Kidney epithelial cell (primary cell): ENCODE data around the gene CCDC127. TPM values are rescaled to one million over a fixed set of nuclear protein-coding genes. Genes with fewer than 3 reads are reported as not detected.
"Not testable (repeated sequence)": the region's sequence is repeated elsewhere in the genome, so short reads cannot be mapped to it uniquely, and the experiment has no call there.

ENCODE experiments used
- DNase-seq: peaks from one replicate; pipeline ENCODE4 v3.0.0-alpha.2; 2010; ENCODE audit warnings: low read depth
- H3K27me3 ChIP-seq: 2 replicates; pipeline ENCODE4 v1.6.0; 2011; ENCODE audit warnings: low read length; ENCODE audit not compliant: control insufficient read depth, insufficient read depth
- H3K36me3 ChIP-seq: 2 replicates; pipeline ENCODE4 v1.5.1; 2011; ENCODE audit warnings: low read length; ENCODE audit not compliant: control insufficient read depth, insufficient read depth
- H3K4me3 ChIP-seq: 2 replicates; pipeline ENCODE4 v1.5.1; 2011; ENCODE audit warnings: low read depth, mild to moderate bottlenecking, control low read depth, low read length
- CTCF ChIP-seq: IDR thresholded peaks from 2 replicates; pipeline ENCODE4 v1.5.1; 2011; ENCODE audit warnings: mild to moderate bottlenecking, moderate library complexity, low read length, control low read depth, inconsistent platforms; ENCODE audit not compliant: insufficient read depth, poor library complexity, severe bottlenecking
- total RNA-seq: library from RNA; depleted of rRNA; stranded (reverse); fragments of >200 nt; gene quantifications from 2 replicates; pipeline ENCODE4 v1.2.3, GENCODE V29; 2015

CCDC127 gene
- total RNA-seq, 1 donor from 2014 or later = 5.8 TPM

DNA sequence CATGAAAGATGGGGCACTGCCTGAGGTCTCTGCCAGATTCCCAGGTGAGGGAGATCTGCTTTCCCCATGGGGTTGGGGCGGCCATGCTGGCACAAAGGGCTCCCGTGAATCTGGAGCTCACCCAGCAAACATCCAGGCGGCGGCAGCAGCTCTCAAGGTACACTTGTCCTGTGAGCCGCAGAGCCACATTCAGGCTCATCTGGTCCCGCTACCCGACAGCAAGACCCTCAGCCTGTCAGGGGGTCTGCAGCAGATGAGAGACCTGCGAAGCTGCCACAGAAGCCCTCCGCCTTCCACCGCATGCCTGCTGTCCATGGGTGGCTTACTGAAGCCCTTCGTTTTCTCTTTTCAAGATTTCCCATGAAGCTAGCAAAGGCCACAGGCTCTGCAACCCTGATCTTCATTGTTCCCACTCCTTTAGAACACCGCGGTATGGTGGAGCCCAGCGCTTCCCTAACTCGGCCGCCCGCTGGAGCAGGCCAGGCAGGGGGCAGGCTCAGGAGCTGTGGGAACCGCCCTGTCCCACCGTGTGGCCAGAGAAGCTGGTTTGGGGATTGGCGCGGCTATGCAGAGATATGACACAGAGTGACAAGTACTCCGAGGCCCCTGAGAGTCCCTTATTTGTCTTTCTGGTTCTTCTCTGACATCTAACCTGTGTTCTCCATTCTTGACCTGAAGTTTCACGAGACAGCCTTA lies 17.9 kb downstream of the CCDC127 start:
- Histone ChIP-seq H3K36me3 (no peaks in the 10 kb centered on the region), H3K4me3 (no peak overlapping the region), H3K27me3 (no peaks in the 10 kb centered on the region)
- no peak for TF ChIP-seq CTCF
- DNase-seq = no peak

DNA sequence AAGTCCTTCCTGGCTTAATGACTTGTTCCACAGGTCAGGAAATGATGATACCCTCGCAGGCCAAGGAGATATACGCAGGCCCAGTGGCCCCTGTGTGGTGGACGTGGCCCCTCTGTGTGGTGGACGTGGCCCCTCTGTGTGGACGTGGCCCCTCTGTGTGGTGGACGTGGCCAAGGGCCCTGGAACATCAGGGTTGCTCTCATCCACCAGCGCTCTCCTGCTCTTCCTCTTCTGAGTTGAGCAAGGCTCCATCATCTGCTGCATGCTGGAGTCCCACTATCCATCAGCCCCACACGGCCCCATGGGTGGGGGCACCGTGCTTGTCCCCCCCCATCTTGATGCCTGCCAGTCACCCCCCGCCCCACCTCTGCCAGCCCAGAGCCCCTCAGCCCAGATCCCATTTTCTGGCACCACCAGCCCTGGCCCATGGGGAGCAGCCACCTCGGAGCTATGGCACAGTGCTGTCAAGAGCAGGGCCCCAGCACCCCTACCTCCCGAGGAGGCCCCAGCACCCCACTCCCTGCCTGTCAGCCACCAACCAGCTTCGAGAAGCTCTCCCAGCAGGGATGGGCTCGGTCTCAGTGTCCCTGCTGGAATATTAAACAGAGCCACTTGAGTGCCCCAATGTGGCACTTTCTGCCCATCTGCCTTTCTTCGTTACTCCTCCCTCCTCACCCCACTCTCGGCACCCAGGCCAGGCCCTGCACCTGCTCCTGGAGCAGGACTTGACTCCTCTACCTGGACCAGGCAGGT lies 18.6 kb downstream of the CCDC127 start:
- Histone ChIP-seq H3K36me3 (no peaks in the 10 kb centered on the region), H3K4me3 (no peak overlapping the region), H3K27me3 (no peaks in the 10 kb centered on the region)
- DNase-seq = no peak
- TF ChIP-seq CTCF = no peak

DNA sequence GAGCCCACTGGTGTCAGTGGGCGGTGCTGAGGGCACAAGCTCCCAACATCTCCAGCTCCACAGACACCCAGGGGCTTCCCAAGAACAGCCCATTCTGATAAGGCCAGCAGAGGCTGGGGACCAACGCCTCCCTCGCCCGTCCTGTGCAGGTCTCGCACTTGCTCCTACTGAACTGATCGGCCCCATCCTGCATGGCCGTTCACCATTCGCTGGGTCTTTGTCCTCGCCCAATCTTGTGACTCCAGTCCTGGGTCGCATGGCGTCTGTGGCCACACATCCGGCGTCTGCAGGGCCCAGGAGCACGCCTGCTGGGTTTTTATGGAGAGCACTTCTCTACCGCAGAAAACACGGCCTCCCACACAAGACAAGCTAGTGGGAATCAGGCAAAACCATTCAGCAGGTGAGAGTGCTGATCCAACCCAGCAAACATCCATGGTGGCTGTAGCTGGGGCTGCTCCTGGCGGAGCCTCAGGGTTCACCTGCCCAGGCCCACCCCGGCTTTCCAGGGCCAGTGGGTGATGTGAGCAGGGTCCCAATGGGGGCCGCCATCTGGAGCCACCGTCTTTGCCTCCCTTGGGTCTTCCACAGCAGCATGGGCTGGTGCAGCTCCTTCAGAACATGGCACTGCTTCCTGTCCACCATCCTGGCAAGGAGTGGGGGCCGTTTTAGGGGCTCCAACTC lies 19.3 kb downstream of the CCDC127 start:
- H3K27me3 ChIP-seq = no peaks in the 10 kb centered on the region

DNA sequence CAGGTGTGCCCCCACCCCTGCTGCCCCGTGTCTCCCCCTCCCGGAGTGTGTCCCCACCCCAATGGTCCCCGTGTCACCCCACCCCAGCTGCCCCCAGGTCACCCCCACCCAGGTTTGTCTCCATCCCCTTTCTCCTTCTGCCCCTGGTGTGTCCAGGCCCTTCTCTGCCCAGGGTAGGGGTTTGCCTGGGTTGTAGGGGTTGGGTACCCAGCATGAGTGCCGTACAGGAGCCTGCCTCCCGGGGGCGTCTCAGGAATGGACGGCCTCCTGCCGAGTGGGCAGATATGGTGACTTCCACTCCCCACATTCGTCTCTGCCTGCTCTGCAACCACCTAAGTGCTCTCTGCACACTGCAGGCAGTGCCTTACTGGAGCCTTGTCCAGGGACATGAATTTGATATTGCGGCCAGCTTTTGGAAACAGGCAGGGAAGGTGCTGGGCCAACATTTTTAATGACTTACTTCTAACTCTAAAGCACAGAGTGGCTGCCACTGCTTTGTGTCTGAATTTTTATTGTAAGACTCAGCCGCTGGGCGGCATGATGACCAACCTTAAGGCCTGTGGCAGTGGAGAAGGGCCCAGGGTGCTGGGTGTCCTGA lies 20.0 kb downstream of the CCDC127 start:
- no peak for DNase-seq
- no peak for TF ChIP-seq CTCF
- H3K27me3 ChIP-seq = peaks cover under 1% of the 10 kb centered on the region
- no peaks in the 10 kb centered on the region for H3K36me3 ChIP-seq
- H3K4me3 ChIP-seq = no peak overlapping the region

More for the DNA sequence above, 19.3 kb downstream of the CCDC127 start:
- TF ChIP-seq CTCF = no peak
- no peak for DNase-seq
- Histone ChIP-seq H3K4me3 (no peak overlapping the region), H3K36me3 (no peaks in the 10 kb centered on the region)

DNA sequence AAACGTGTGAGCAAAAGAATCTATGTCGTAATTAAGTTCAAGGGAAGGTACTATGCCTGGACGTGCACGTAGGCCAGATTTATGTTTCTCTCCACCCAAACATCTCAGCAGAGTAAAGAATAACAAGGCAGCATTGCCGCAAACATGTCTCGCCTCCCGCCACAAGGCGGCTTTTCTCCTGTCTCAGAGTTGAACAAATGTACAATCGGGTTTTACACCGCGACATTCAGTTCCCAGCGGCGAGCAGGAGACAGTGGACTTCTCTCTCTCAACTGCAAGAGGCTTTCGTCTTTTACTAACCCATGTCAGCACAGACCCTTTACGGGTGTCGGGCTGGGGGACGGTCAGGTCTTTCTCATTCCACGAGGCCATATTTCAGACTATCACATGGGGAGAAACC lies 20.9 kb downstream of the CCDC127 start:
- H3K27me3 ChIP-seq, H3K4me3 ChIP-seq, H3K36me3 ChIP-seq, DNase-seq: not testable (repeated sequence)

DNA sequence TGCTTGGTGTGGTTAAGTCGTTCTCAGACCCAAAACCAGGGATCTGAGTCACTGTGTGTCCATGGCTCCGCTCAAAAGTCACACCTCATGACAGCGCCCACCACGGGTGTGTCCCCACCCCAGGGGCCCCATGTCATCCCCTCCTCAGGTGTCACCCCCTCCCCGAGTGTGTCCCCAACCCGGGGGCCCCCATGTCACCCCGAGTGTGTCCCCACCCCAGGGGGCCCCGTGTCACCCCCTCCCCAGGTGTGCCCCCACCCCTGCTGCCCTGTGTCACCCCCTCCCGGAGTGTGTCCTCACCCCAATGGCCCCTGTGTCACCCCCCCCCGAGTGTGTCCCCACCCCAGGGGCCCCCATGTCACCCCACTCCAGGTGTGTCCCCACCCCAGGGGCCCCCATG lies 21.6 kb downstream of the CCDC127 start:
- TF ChIP-seq CTCF = no peak
- Histone ChIP-seq H3K27me3 (peaks cover 17% of the 10 kb centered on the region), H3K36me3 (no peaks in the 10 kb centered on the region), H3K4me3 (no peak overlapping the region)
- no peak for DNase-seq
